NOMO-1 treated with DMSO at 0.1 percent for 48 hours (cell line): ENCODE data around the gene ELOVL6.
"Not testable (repeated sequence)": the region's sequence is repeated elsewhere in the genome, so short reads cannot be mapped to it uniquely, and the experiment has no call there.

ENCODE experiments used
- DNase-seq: peaks from one replicate; lab custom pipeline; 2025; ENCODE audit not compliant: unreplicated experiment; lab: John Stamatoyannopoulos, UW

Gene ELOVL6

GRCh38 chr4:110163327-110164069 lies 34.9 kb downstream of the ELOVL6 start:
- no peak for DNase-seq

- no peak for DNase-seq
Measured at GRCh38 chr4:110160618-110161017, 37.8 kb downstream of the ELOVL6 start.

- no peak for DNase-seq
Measured at GRCh38 chr4:110159541-110159940, 38.9 kb downstream of the ELOVL6 start.

- DNase-seq, result no peak
Measured at GRCh38 chr4:110157580-110157979, 40.8 kb downstream of the ELOVL6 start.

- not testable (repeated sequence) for DNase-seq
Measured at GRCh38 chr4:110157166-110157565, 41.2 kb downstream of the ELOVL6 start.

GRCh38 chr4:110156442-110156841 lies 42.0 kb downstream of the ELOVL6 start:
- DNase-seq, result no peak

- DNase-seq, result peak; percentile 28
Measured at GRCh38 chr4:110155654-110156053, 42.8 kb downstream of the ELOVL6 start.

- DNase-seq, result peak; percentile 19
Measured at GRCh38 chr4:110154582-110154981, 43.8 kb downstream of the ELOVL6 start.

GRCh38 chr4:110152386-110152785 lies 46.0 kb downstream of the ELOVL6 start:
- no peak for DNase-seq

- no peak for DNase-seq
Measured at GRCh38 chr4:110149089-110149488, 49.3 kb downstream of the ELOVL6 start.

- no peak for DNase-seq
Measured at GRCh38 chr4:110142461-110142860, 56.0 kb downstream of the ELOVL6 start.

- DNase-seq, result no peak
Measured at GRCh38 chr4:110139815-110140214, 58.6 kb downstream of the ELOVL6 start.

GRCh38 chr4:110139111-110139510 lies 59.3 kb downstream of the ELOVL6 start:
- no peak for DNase-seq

GRCh38 chr4:110138551-110138950 lies 59.9 kb downstream of the ELOVL6 start:
- no peak for DNase-seq

GRCh38 chr4:110137829-110138228 lies 60.6 kb downstream of the ELOVL6 start:
- no peak for DNase-seq

GRCh38 chr4:110135523-110135922 lies 62.9 kb downstream of the ELOVL6 start:
- DNase-seq, result no peak

GRCh38 chr4:110135076-110135475 lies 63.3 kb downstream of the ELOVL6 start:
- DNase-seq, result no peak

- no peak for DNase-seq
Measured at GRCh38 chr4:110134269-110134869, 64.0 kb downstream of the ELOVL6 start.

GRCh38 chr4:110132816-110133719 lies 65.3 kb downstream of the ELOVL6 start:
- DNase-seq, result no peak

- no peak for DNase-seq
Measured at GRCh38 chr4:110131916-110132315, 66.5 kb downstream of the ELOVL6 start.

GRCh38 chr4:110130576-110131358 lies 67.6 kb downstream of the ELOVL6 start:
- DNase-seq, result no peak
